GM12878 (cell line): Measurements from ENCODE around the gene CTSC. TPM values are rescaled to one million over a fixed set of nuclear protein-coding genes. Genes with fewer than 3 reads are reported as not detected.

ENCODE experiments used
- ATAC-seq: fragments of 200-7000 bp; cut with Tn5 transposase; 3 replicates; pipeline ENCODE4 v1.9.1; 2020; ENCODE audit warnings: mild to moderate bottlenecking, moderate library complexity
- Bru-seq: library from RNA; stranded (reverse); fragments of 400-500 nt; gene quantifications from one replicate; lab custom pipeline; 2021; lab: Mats Ljungman, UMichigan
- BruChase-seq, 2 experiments: library from RNA; stranded (reverse); fragments of 400-500 nt; gene quantifications; one replicate each; lab custom pipeline; 2021; lab: Mats Ljungman, UMichigan
- BruUV-seq: library from RNA; stranded (reverse); fragments of 400-500 nt; replicated peaks from 2 replicates; lab custom pipeline; 2021; lab: Mats Ljungman, UMichigan
- CTCF ChIA-PET: fragments of 300-600 bp; sonication (Branson Sonifier 250); formaldehyde crosslinking; extraction: SDS; loops from one replicate; lab custom pipeline; 2021; ENCODE audit warnings: inconsistent platforms; lab: Yijun Ruan, JAX
- POLR2A ChIA-PET: fragments of 350-600 bp; formaldehyde crosslinking; extraction: SDS; loops from one replicate; lab custom pipeline; 2021; ENCODE audit warnings: inconsistent platforms; lab: Charles Lee
- RAD21 ChIA-PET: fragments of 300-600 bp; sonication (Branson Sonifier 250); formaldehyde crosslinking; loops from one replicate; lab custom pipeline; 2023; ENCODE audit warnings: antibody characterized with exemption; ENCODE audit not compliant: unreplicated experiment; lab: Charles Lee
- SMC1A ChIA-PET: fragments of 300-600 bp; sonication (Branson Sonifier 250); formaldehyde crosslinking; loops from one replicate; lab custom pipeline; 2023; ENCODE audit not compliant: unreplicated experiment, uncharacterized antibody; lab: Charles Lee
- DNase-seq: peaks from one replicate; pipeline ENCODE4 v3.0.0-alpha.2; 2011; ENCODE audit warnings: low read depth, low spot score
- FAIRE-seq: peaks from 3 replicates; lab custom pipeline; 2011; peaks lifted over from hg19 to GRCh38; lab: Jason Lieb, UNC
- H2AFZ ChIP-seq: 2 replicates; pipeline ENCODE4 v1.6.0; 2011; ENCODE audit warnings: low read depth, low read length, control low read depth; ENCODE audit not compliant: control insufficient read depth
- H3K27ac ChIP-seq: 2 replicates; pipeline ENCODE4 v1.5.1; 2011; ENCODE audit warnings: control low read depth; ENCODE audit not compliant: control insufficient read depth, insufficient read depth
- H3K27me3 ChIP-seq, 2 experiments: replicated peaks in 1 of 2; 2 replicates each; pipeline versions ENCODE4 v1.6.0 to v1.6.1; 2011; ENCODE audit warnings: low read length in 1 of 2; ENCODE audit not compliant: control insufficient read depth in 2 of 2, insufficient read depth in 2 of 2
- H3K36me3 ChIP-seq, 2 experiments: 2 replicates each; pipeline ENCODE4 v1.5.1; 2011; ENCODE audit warnings: low read length in 1 of 2; ENCODE audit not compliant: control insufficient read depth in 2 of 2, insufficient read depth in 2 of 2
- H3K4me1 ChIP-seq: 2 replicates; pipeline ENCODE4 v1.6.1; 2011; ENCODE audit warnings: mild to moderate bottlenecking, low read length, moderate library complexity, mixed read lengths; ENCODE audit not compliant: control insufficient read depth, insufficient read depth
- H3K4me2 ChIP-seq: 2 replicates; pipeline ENCODE4 v1.6.0; 2011; ENCODE audit warnings: control low read depth; ENCODE audit not compliant: control insufficient read depth, insufficient read depth
- H3K4me3 ChIP-seq: fragments of 200-600 bp; sonication (generic); 2 replicates; pipeline ENCODE4 v1.5.1; 2016
- H3K79me2 ChIP-seq: 2 replicates; pipeline ENCODE4 v1.6.0; 2011; ENCODE audit warnings: low read length; ENCODE audit not compliant: control insufficient read depth, insufficient read depth
- H3K9ac ChIP-seq: 2 replicates; pipeline ENCODE4 v1.8.0; 2011; ENCODE audit warnings: low read length, control low read depth, mixed read lengths; ENCODE audit not compliant: control insufficient read depth, insufficient read depth
- H3K9me3 ChIP-seq: replicated peaks from 3 replicates; pipeline ENCODE4 v1.5.1; 2011; ENCODE audit warnings: mild to moderate bottlenecking, low read length; ENCODE audit not compliant: control insufficient read depth, insufficient read depth
- H4K20me1 ChIP-seq: 2 replicates; pipeline ENCODE4 v1.6.0; 2011; ENCODE audit not compliant: control insufficient read depth, insufficient read depth
- ASH2L ChIP-seq: fragments of 300-600, 200-600 bp; sonication (generic); IDR thresholded peaks from 2 replicates; pipeline ENCODE4 v1.6.1; 2017; ENCODE audit warnings: low read depth, mild to moderate bottlenecking, borderline replicate concordance
- ATF7 ChIP-seq: fragments of 450-650 bp; IDR thresholded peaks from 2 replicates; pipeline ENCODE4 v1.6.1; 2016; ENCODE audit warnings: low read depth, mild to moderate bottlenecking
- BACH1 ChIP-seq: fragments of 450-650 bp; IDR thresholded peaks from 2 replicates; pipeline ENCODE4 v1.6.1; 2017; ENCODE audit warnings: mild to moderate bottlenecking, borderline replicate concordance
- CBX5 ChIP-seq: sonication (generic); IDR thresholded peaks from 2 replicates; pipeline ENCODE4 v1.6.1; 2016; ENCODE audit warnings: low read depth, moderate library complexity, mild to moderate bottlenecking, inconsistent platforms
- IKZF2 ChIP-seq, 2 experiments: fragments of 450-650 bp; IDR thresholded peaks; 2 replicates each; pipeline ENCODE4 v1.6.1; 2017; ENCODE audit warnings: mild to moderate bottlenecking in 2 of 2, moderate library complexity in 2 of 2
- MYC ChIP-seq: IDR thresholded peaks from 2 replicates; pipeline ENCODE4 v1.6.1; 2011; ENCODE audit warnings: mild to moderate bottlenecking, low read length, moderate library complexity, inconsistent platforms; ENCODE audit not compliant: insufficient read depth, insufficient replicate concordance, insufficient read length, severe bottlenecking
- NR2C2 ChIP-seq: IDR thresholded peaks from 2 replicates; pipeline ENCODE4 v1.6.1; 2011; ENCODE audit warnings: borderline replicate concordance, low read depth; ENCODE audit not compliant: control insufficient read depth, insufficient read length
- POU2F2 ChIP-seq: IDR thresholded peaks from 3 replicates; pipeline ENCODE4 v1.6.1; 2011; ENCODE audit warnings: low read depth, mild to moderate bottlenecking, low read length, borderline replicate concordance
- SP1 ChIP-seq: IDR thresholded peaks from one replicate; pipeline ENCODE4 v1.6.1; 2011; ENCODE audit warnings: low read depth, low read length
- SRF ChIP-seq, 2 experiments: IDR thresholded peaks; 2 replicates each; pipeline ENCODE4 v1.6.1; 2011; ENCODE audit warnings: low read depth in 2 of 2, low read length in 2 of 2, mild to moderate bottlenecking in 1 of 2, moderate library complexity in 1 of 2
- STAT1 ChIP-seq: fragments of 450-650 bp; conservative IDR thresholded peaks from 2 replicates; pipeline ENCODE4 v1.6.1; 2014; ENCODE audit warnings: antibody characterized with exemption, mild to moderate bottlenecking
- WRNIP1 ChIP-seq: IDR thresholded peaks from 2 replicates; pipeline ENCODE4 v1.6.1; 2011; ENCODE audit warnings: low read depth, low read length, improper control_type of control experiment, borderline replicate concordance
- ZNF384 ChIP-seq: IDR thresholded peaks from 2 replicates; pipeline ENCODE4 v1.6.1; 2012; ENCODE audit warnings: low read depth, mild to moderate bottlenecking, low read length, improper control_type of control experiment, borderline replicate concordance
- WGBS: methylation state at CpG from one replicate; pipeline ENCODE4 v1.1.6; 2016; ENCODE audit warnings: low lambda C conversion rate; ENCODE audit not compliant: insufficient replicate concordance, insufficient coverage; ENCODE audit errors: missing lambda C conversion rate; 5-methylcytosine and 5-hydroxymethylcytosine counted together
- in situ Hi-C: fragments of 300-500 bp; cut with MboI; formaldehyde crosslinking; loops from 9 replicates; pipeline ENCODE4 v1.14.3; 2018; ENCODE audit warnings: mixed read lengths
- intact Hi-C: fragments of 100-400 bp; cut with micrococcal nuclease; formaldehyde crosslinking; loops from one replicate; pipeline ENCODE4 v1.14.2; 2022; ENCODE audit not compliant: unreplicated experiment
- long read RNA-seq, 2 experiments: library from polyadenylated mRNA; unstranded; transcript quantifications; one replicate each; pipeline ENCODE4 v2.0.0, GENCODE V29; 2019 to 2020
- polyA minus RNA-seq, 3 experiments: library from RNA; depleted of rRNA, polyadenylated mRNA; stranded (reverse); fragments of >200 nt; gene quantifications; 2 replicates each; pipeline ENCODE4 v1.2.3, GENCODE V29; 2011
- polyA plus RNA-seq, 11 experiments: library from polyadenylated mRNA; depleted of rRNA in 4 of 11; unstranded in 6 of 11; stranded (reverse) in 5 of 11; fragments of >200 nt; fragmentation: Nextera tagmentation in 4 of 11; fragmentation: Illumina TruSeq in 1 of 11; extraction: Ambion mirVana in 4 of 11; extraction: Trizol in 1 of 11; gene quantifications; 1 replicate in 1 of 11; 2 replicates in 10 of 11; pipeline versions ENCODE4 v1.2.1 to v1.2.3, GENCODE V29; 2011 to 2016; ENCODE audit warnings: inconsistent platforms in 2 of 11, missing spikeins in 2 of 11, low read depth in 1 of 11
- total RNA-seq, 4 experiments: library from RNA; depleted of rRNA in 3 of 4; stranded (reverse); fragments of >200 nt in 3 of 4; fragmentation: Illumina TruSeq in 1 of 4; extraction: Trizol in 1 of 4; gene quantifications; 2 replicates each; pipeline versions ENCODE4 v1.2.1 to v1.2.3, GENCODE V29; 2013 to 2021
- TF ChIP-seq, protein P1 (sequence below), 3 experiments: IDR thresholded peaks in 2 of 3; conservative IDR thresholded peaks in 1 of 3; 2 replicates each; pipeline ENCODE4 v1.5.1; 2011; ENCODE audit warnings: low read depth in 3 of 3, low read length in 3 of 3, mild to moderate bottlenecking in 3 of 3, control low read depth in 2 of 3, moderate library complexity in 2 of 3, inconsistent platforms in 1 of 3, mixed read lengths in 1 of 3; ENCODE audit not compliant: control insufficient read depth in 2 of 3, insufficient read depth in 1 of 3; ENCODE audit errors: extremely low read depth in 1 of 3
- TF ChIP-seq, protein P2 (sequence below): IDR thresholded peaks from 2 replicates; pipeline ENCODE4 v1.6.1; 2012; ENCODE audit warnings: low read depth, low read length, improper control_type of control experiment

Gene CTSC
- total RNA-seq (2013; cell fraction: nucleolus; rRNA removed), result 650 and 670 TPM in 2 replicates
- total RNA-seq (2014; rRNA removed) (333 and 334 TPM in 2 replicates), total RNA-seq (2014; rRNA removed; fragmentation: Illumina TruSeq; extraction: Trizol) (342 and 372 TPM in 2 replicates), total RNA-seq (2021) (359 and 381 TPM in 2 replicates), polyA plus RNA-seq (2011; rRNA removed) (478 and 566 TPM in 2 replicates), polyA plus RNA-seq (2014; fragmentation: Illumina TruSeq; extraction: Trizol) (327 and 404 TPM in 2 replicates), polyA plus RNA-seq (2014; fragmentation: Nextera tagmentation; extraction: Ambion mirVana) (1,000 to 10,000 TPM in 1 of 2 experiments, 100 to 1,000 TPM in 1; 709 to 1,123 TPM), polyA plus RNA-seq (2014; rRNA removed) (277 and 289 TPM in 2 replicates), polyA plus RNA-seq (2016; fragmentation: Nextera tagmentation; extraction: Ambion mirVana) (100 to 1,000 TPM; 814 to 865 TPM), polyA minus RNA-seq (2011; rRNA and poly(A)+ RNA removed) (215 and 312 TPM in 2 replicates), Bru-seq, nascent RNA (percentile 98 among the genes with signal in this experiment), BruChase-seq, experiment 1, labeled RNA remaining after a 6-hour chase (percentile 95 among the genes with signal in this experiment), BruChase-seq, experiment 2, labeled RNA remaining after a 2-hour chase (percentile 94 among the genes with signal in this experiment)
- polyA plus RNA-seq (2011; ENCODE audit: low read depth), result 352 TPM
- polyA plus RNA-seq (2011; cell fraction: cytosol; rRNA removed), result 325 and 335 TPM in 2 replicates
- 201 and 223 TPM in 2 replicates for polyA plus RNA-seq (2011; cell fraction: nucleus; rRNA removed)
- polyA plus RNA-seq (2012), result 359 and 451 TPM in 2 replicates
- 262 and 269 TPM in 2 replicates for polyA minus RNA-seq (2011; cell fraction: cytosol; rRNA and poly(A)+ RNA removed)
- polyA minus RNA-seq (2011; cell fraction: nucleus; rRNA and poly(A)+ RNA removed), result 301 and 500 TPM in 2 replicates
- long read RNA-seq, experiment 1, full-length matches to known transcripts, result 313 of 335 reads
- long read RNA-seq, experiment 1, partial matches to known transcripts, result 7 of 335 reads
- long read RNA-seq, experiment 1, other reads (novel, unspliced or antisense), result 15 of 335 reads
- long read RNA-seq, experiment 2, full-length matches to known transcripts, result 2,117 of 2,275 reads
- long read RNA-seq, experiment 2, partial matches to known transcripts, result 54 of 2,275 reads
- long read RNA-seq, experiment 2, other reads (novel, unspliced or antisense), result 104 of 2,275 reads

DNA sequence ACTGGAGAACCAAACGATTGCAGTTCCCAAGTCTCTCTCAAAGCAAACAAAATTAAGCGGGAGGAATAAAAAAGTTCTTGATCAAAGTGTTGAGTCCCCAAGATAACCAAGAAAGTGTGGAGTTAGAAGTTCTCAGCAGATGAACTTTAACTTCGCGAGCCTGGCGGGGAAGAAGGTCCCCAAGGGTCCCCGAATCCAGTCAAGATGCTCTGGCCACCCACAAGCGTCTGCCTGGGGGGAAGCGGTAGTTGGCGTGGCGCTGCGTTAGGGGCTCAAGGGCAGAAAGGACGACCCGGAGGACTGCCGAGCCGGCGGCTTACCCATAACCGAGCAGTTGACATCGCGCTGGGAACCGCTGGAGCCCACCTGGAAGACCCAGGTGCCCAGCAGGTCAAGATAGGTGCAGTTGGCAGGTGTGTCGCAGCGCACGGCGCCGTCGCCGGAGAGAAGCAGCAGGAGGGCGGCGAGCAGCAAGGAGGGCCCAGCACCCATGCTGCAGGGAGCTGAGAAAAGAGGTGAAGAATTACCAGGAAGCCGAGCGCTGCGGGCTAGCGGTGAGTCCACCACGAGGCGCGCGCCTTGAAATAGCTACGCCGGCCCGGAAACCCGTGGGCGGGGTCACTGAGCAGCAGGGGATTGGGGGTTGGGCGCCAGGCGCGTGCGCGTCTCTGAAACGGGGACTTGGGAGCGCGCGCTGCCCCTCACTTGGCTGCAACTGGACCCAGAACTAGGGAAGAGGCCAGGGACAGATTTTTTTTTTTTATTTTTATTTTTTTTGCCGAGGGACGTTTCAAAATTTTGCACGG is at the start of gene CTSC:
Gene CTSC (minus strand): TSS at position 556 of the 806 bp plus-strand sequence. CDS start 64 bp downstream, at position 492.
- no peaks in the 10 kb centered on the region for H3K9me3 ChIP-seq
- in situ Hi-C loops (no loop called here), intact Hi-C loops (loop anchor here (1.0 to 5.0 kb wide), 7 partner anchors 17 to 235 kb away; partner anchors contain the start of gene RAB38)
- peak within 1 kb of the TSS; percentile 99 for H3K4me3 ChIP-seq
- DNase-seq (no peak), ATAC-seq (peak; percentile 82), FAIRE-seq (no peak)
- no peaks in the 10 kb centered on the region for H3K27me3 ChIP-seq
- no TSS peak for BruUV-seq
- peak within 1 kb of the TSS; percentile 95 for H3K9ac ChIP-seq
- ChIA-PET RAD21 (interaction anchor here (0.8 to 16.2 kb wide), 9 partner anchors 10 to 99 kb away, joined by 3 to 299 read pairs (median 13); no protein-coding TSS in a partner anchor), POLR2A (interaction anchor here (0.6 to 8.1 kb wide), 10 partner anchors 10 to 1301 kb away, joined by 3 to 116 read pairs (median 6); no protein-coding TSS in a partner anchor), SMC1A (interaction anchor here (0.7 to 7.6 kb wide), 19 partner anchors 9 to 322 kb away, joined by 3 to 108 read pairs (median 3); no protein-coding TSS in a partner anchor), CTCF (interaction anchor here (0.6 to 3.0 kb wide), 12 partner anchors 10 to 235 kb away, joined by 3 to 17 read pairs (median 6); no protein-coding TSS in a partner anchor)
- under 1% methylated on average over 54 of the region's 54 CpGs for WGBS
- peak within 1 kb of the TSS; percentile 75 for H3K4me2 ChIP-seq
- peaks cover 62% of the 10 kb centered on the region for H3K79me2 ChIP-seq
- peaks cover 0 to 8% of the 10 kb centered on the region in 2 experiments; a peak in 1 of 4 replicates for H3K36me3 ChIP-seq
- H4K20me1 ChIP-seq, result no peaks in the 10 kb centered on the region
- peak within 1 kb of the TSS; percentile 79 for H2AFZ ChIP-seq
- H3K27ac ChIP-seq, result peak within 1 kb of the TSS; percentile 84
- no peaks in the 10 kb centered on the region; the same call in 1 of the 2 replicates for H3K4me1 ChIP-seq
- no peak for TF ChIP-seq ZNF384
- no peak for TF ChIP-seq STAT1
- TF ChIP-seq, protein P1, sequence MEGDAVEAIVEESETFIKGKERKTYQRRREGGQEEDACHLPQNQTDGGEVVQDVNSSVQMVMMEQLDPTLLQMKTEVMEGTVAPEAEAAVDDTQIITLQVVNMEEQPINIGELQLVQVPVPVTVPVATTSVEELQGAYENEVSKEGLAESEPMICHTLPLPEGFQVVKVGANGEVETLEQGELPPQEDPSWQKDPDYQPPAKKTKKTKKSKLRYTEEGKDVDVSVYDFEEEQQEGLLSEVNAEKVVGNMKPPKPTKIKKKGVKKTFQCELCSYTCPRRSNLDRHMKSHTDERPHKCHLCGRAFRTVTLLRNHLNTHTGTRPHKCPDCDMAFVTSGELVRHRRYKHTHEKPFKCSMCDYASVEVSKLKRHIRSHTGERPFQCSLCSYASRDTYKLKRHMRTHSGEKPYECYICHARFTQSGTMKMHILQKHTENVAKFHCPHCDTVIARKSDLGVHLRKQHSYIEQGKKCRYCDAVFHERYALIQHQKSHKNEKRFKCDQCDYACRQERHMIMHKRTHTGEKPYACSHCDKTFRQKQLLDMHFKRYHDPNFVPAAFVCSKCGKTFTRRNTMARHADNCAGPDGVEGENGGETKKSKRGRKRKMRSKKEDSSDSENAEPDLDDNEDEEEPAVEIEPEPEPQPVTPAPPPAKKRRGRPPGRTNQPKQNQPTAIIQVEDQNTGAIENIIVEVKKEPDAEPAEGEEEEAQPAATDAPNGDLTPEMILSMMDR (IDR thresholded peaks at IDR 0.05 in 2 of 3, conservative IDR thresholded peaks at IDR 0.05 in 1 of 3; ENCODE audit: control insufficient read depth in 2 of 3, extremely low read depth in 1 of 3, insufficient read depth in 1 of 3, low read depth in 3 of 3, low read length in 3 of 3), result no peak
- peak; percentile 42 for TF ChIP-seq SP1
- TF ChIP-seq, protein P2, sequence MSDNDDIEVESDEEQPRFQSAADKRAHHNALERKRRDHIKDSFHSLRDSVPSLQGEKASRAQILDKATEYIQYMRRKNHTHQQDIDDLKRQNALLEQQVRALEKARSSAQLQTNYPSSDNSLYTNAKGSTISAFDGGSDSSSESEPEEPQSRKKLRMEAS, result peak; percentile 89; the same call in 1 of the 2 replicates
- no peak for TF ChIP-seq WRNIP1
- peak; percentile 91; the same call in 1 of the 2 replicates for TF ChIP-seq ASH2L
- no peak for TF ChIP-seq NR2C2
- peak; percentile 73; the same call in 1 of the 2 replicates for TF ChIP-seq BACH1
- TF ChIP-seq MYC, result peak; percentile 57
- TF ChIP-seq ATF7, result no peak
- TF ChIP-seq IKZF2 (IDR thresholded peaks at IDR 0.05), result peak; percentile 42 to 73; a peak in 2 of 4 replicates
- peak; percentile 85 for TF ChIP-seq POU2F2
- peak; percentile 54; the same call in 1 of the 2 replicates for TF ChIP-seq CBX5
- no peak for TF ChIP-seq SRF (IDR thresholded peaks at IDR 0.05; ENCODE audit: low read depth in 2 of 2, low read length in 2 of 2)
